ENCODE measurements around the gene OSBPL1A. TPM values are rescaled to one million over a fixed set of nuclear protein-coding genes. Genes with fewer than 3 reads are reported as not detected.

Gene OSBPL1A
- total and polyA plus RNA-seq, 10 of the 15 experiments (the other 5 are each of a cell fraction or from before 2014, with no cell fraction given): 0.02 to 0.83 (median 0.11) TPM; not detected in 6

- no peak for TF ChIP-seq BCLAF1 (IDR thresholded peaks at IDR 0.05)
- TF ChIP-seq NR2F1 (conservative IDR thresholded peaks at IDR 0.05): no peak
- no peak for TF ChIP-seq ZBTB33 (IDR thresholded peaks at IDR 0.05)
- TF ChIP-seq PML (IDR thresholded peaks at IDR 0.05; ENCODE audit: low read length): no peak
Observed at GRCh38 chr18:24396082-24396633, 1.5 kb downstream of the OSBPL1A start (continued).

- intact Hi-C loops (cut with micrococcal nuclease; ENCODE audit: unreplicated experiment): no loop called here
- no peak for FAIRE-seq
- POLR2A ChIA-PET: no interaction called here
- TF ChIP-seq ZNF592 (IDR thresholded peaks at IDR 0.05) (no peak), ZZZ3 (IDR thresholded peaks at IDR 0.05; ENCODE audit: control insufficient read depth, insufficient read length, low read depth) (no peak), CBX5 (IDR thresholded peaks at IDR 0.05; ENCODE audit: low read depth) (no peak), ATF3 (IDR thresholded peaks at IDR 0.05; ENCODE audit: borderline replicate concordance, extremely low read depth, low read depth, low read length) (no peak), IRF3 (IDR thresholded peaks at IDR 0.05) (no peak), TCF3 (IDR thresholded peaks at IDR 0.05; ENCODE audit: borderline replicate concordance, insufficient read depth, low read depth, low read length) (no peak)
Observed at GRCh38 chr18:24395049-24395795, 2.4 kb downstream of the OSBPL1A start.

More at GRCh38 chr18:24395049-24395795, 2.4 kb downstream of the OSBPL1A start:
- ChIA-PET CTCF (interaction anchor here (1.5 kb wide), 1 partner anchor 94 kb away, joined by 3 read pairs; no protein-coding TSS in a partner anchor), RAD21 (ENCODE audit: unreplicated experiment) (no interaction called here), SMC1A (ENCODE audit: uncharacterized antibody, unreplicated experiment) (no interaction called here)
- Histone ChIP-seq H3K9ac (ENCODE audit: control insufficient read depth, insufficient read depth, low read length) (no peak overlapping the region), H3K27me3 (replicated peaks in 1 of 2; ENCODE audit: control insufficient read depth in 2 of 2, insufficient read depth in 2 of 2, low read length in 1 of 2) (peaks cover 6 to 13% of the 10 kb centered on the region in 2 experiments; a peak in 3 of 4 replicates), H3K9me3 (replicated peaks; ENCODE audit: control insufficient read depth, insufficient read depth, low read length) (no peaks in the 10 kb centered on the region), H3K27ac (ENCODE audit: control insufficient read depth, insufficient read depth) (no peak overlapping the region), H3K4me3 (no peak overlapping the region), H3K4me2 (ENCODE audit: control insufficient read depth, insufficient read depth) (no peak overlapping the region), H3K79me2 (ENCODE audit: control insufficient read depth, insufficient read depth, low read length) (no peaks in the 10 kb centered on the region), H3K36me3 (ENCODE audit: control insufficient read depth in 2 of 2, insufficient read depth in 2 of 2, low read length in 1 of 2) (no peaks in the 10 kb centered on the region), H2AFZ (ENCODE audit: control insufficient read depth, low read depth, low read length) (no peak overlapping the region), H3K4me1 (ENCODE audit: control insufficient read depth, insufficient read depth, low read length) (0 out of 2 replicates have a peak, but pooled peaks cover 6% of the 10 kb centered on the region), H4K20me1 (ENCODE audit: control insufficient read depth, insufficient read depth) (no peaks in the 10 kb centered on the region)
- WGBS (ENCODE audit: insufficient coverage, insufficient replicate concordance, low lambda C conversion rate, missing lambda C conversion rate): 39% methylated on average over 11 of the region's 11 CpGs
- in situ Hi-C loops (cut with MboI): no loop called here
- ATAC-seq (no peak), DNase-seq (ENCODE audit: low read depth, low spot score) (no peak)
- BruUV-seq (replicated peaks): no TSS peak
